AG09309 (cell line): Measurements from ENCODE around the gene TBC1D22A.

ENCODE experiments used
- DNase-seq: peaks from one replicate; pipeline ENCODE4 v3.0.0-alpha.2; 2010; ENCODE audit warnings: low read depth
- H3K4me3 ChIP-seq: 2 replicates; pipeline ENCODE4 v1.5.1; 2011; ENCODE audit warnings: mild to moderate bottlenecking, low read depth, low read length, moderate library complexity; ENCODE audit not compliant: control insufficient read depth
- CTCF ChIP-seq: IDR thresholded peaks from 2 replicates; pipeline ENCODE4 v1.5.1; 2011; ENCODE audit warnings: mild to moderate bottlenecking, low read depth, low read length, inconsistent platforms; ENCODE audit not compliant: insufficient read depth, control insufficient read depth; ENCODE audit errors: missing control alignments

The TBC1D22A gene

DNA sequence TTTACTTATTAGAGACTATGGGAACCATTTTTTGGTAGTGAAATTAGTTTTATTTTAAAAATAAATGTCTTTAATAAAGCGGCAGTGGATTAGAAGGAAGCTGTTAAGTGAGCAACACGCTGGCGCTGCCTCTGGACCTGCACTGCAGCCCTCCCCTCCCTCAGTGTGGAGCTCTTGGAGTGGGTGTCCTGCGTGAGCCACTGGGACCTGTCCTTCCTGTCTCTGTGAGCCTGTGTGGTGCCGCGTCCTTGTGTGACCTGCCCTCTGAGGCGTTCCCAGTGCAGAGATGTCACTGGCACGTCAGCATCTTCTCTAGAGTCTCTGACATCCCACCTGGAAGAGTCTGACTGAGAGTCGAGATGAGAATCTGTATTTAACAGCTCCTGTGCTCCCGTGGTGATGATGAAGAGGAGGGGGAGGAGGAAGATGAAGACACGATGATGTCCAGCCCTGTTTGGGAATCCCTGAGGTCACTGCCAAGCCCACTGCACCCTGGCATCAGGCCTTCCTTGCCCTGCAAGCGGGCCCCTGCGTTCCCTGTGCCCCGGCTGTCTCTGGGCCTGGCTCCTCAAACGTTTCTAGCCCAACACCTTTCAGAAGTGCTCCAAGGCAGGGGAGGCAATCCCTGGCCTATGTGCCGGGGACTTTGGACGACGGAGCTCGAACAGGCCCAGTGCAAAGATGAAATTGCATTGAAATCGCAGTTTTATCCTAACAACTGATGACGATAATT, 271.8 kb downstream of the TBC1D22A start:
- H3K4me3 ChIP-seq: no peak overlapping the region
- DNase-seq: no peak
- TF ChIP-seq CTCF: no peak

DNA sequence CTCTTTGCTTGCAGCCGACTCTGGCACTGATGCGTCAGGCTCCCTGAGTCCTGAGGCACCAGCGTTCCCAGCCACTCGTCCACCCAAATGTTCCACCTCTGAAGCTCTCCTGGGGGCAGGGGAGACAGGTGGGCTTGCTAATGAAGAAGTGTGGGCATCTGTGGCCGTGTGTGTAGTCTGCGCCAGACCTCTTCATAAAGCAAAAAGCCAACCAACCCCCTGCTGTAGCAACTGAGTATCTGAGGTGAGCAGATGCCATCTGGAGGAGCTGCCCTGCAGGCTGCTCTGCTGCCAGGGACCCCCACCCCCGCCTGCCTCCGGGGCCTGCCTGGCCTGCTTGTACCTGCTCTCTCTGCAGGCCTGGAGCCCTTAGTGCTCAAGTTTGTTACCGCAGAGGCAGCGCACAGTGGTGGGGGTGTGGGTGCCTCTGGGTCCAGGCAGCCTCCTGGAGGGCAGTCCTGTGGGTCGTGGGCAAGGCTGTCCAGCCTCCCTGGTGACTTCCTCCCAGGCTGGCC, 272.5 kb downstream of the TBC1D22A start:
- no peak for TF ChIP-seq CTCF
- no peak overlapping the region for H3K4me3 ChIP-seq
- no peak for DNase-seq

DNA sequence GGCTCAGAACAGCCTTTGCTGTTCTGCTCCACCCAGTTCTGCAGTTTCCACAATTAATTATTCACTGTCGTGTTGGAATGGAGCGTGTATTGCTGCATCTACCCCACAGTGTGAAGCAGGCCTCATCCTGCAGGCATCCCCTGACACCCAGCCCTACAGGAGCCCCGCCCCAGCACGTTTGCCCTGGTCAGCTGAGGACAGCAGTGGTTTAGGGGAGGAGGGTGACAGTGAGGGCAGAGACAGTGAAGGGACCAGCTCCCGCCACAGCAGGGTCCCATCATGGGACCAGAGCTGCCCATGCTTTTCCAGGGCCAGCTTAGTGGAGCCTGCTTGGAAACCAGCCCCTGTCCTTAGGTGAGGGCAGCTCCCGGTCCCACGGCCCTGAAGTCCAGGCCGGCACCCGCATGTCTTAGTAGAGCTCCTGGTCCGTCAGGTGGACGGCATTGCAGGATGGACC, 273.0 kb downstream of the TBC1D22A start:
- H3K4me3 ChIP-seq: no peak overlapping the region
- TF ChIP-seq CTCF: no peak
- no peak for DNase-seq

DNA sequence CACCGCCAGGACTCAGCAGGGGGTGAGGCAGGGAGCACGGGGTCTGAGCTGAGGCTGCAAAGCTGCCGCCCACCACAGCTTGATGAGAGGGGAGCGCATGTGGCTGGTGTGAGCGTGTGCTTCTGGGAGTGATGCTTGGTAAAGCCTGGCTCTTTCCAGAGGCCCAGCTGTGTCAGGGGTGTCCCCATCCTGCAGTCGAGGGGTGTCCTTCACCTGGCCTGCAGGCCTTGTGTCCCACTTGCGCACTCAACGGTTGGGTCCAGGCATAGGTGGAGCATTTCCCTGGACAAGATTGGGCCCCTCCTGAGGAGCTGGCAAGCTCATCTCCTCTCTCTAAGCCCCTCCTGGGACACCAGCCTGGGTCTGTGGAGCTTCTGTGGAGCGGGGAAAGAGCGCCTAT, 273.9 kb downstream of the TBC1D22A start:
- H3K4me3 ChIP-seq: no peak overlapping the region
- no peak for TF ChIP-seq CTCF
- no peak for DNase-seq

DNA sequence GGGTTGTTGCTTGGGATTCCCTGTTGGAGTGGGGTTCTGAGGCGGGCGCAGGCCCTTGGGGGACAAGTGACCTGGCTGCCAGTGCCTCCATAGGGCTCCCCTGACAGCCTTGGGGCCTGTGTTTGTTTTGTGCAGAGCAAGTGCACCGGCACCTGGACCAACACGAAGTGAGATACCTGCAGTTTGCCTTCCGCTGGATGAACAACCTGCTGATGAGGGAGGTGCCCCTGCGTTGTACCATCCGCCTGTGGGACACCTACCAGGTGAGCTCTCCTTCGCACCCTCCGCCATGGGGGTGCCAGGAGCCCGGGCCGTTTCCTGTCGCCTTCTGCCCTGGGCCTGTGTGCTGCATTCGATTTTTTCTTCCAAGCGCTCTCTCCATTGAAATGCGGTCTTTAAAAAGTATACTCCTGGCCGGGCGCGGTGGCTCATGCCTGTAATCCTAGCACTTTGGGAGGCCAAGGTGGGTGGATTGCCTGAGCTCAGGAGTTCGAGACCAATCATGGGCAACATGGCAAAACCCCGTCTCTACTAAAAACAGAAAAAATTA, 274.6 kb downstream of the TBC1D22A start:
- no peak overlapping the region for H3K4me3 ChIP-seq
- TF ChIP-seq CTCF: no peak
- DNase-seq: no peak

GRCh38 chr22:47038206-47038835, 275.9 kb downstream of the TBC1D22A start:
- no peak for TF ChIP-seq CTCF
- no peak for DNase-seq
- no peak overlapping the region for H3K4me3 ChIP-seq
